ENCODE data around the gene QPCT.
A peak's percentile ranks its signal among the peaks of the same experiment; 100 is the strongest.

DNA sequence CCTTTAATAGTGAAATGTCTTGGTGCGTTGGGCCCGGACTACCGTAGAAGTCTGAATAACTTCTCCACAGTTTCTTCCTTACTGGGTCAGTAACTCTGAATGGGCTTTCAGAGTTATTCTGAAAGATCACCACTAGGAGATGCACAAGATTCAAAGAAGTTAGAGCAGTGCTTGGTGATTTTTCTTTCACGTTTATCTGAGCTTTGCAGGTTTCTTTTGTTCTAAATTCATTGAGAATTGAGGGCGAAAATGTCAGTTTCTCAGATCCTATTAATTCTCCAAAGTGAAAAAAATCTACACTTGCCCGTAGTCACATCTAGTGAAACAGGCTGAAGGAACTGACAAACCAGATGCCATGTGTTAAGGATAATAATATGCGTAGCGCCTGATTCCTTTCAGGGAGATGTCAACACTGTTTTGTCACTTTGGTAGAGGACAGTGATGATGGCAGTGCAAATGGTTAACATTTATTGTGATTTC lies 70.1 kb downstream of the QPCT start:
- peak; percentile 87 to 92 for TF ChIP-seq CTCF (conservative IDR thresholded peaks at IDR 0.05; ENCODE audit: low read depth in 2 of 2)
- no peak for TF ChIP-seq POLR2AphosphoS5 (IDR thresholded peaks at IDR 0.05; ENCODE audit: low read depth)
- no peak for TF ChIP-seq EZH2phosphoT487 (IDR thresholded peaks at IDR 0.05; ENCODE audit: unreplicated experiment)
- TF ChIP-seq, protein P1, sequence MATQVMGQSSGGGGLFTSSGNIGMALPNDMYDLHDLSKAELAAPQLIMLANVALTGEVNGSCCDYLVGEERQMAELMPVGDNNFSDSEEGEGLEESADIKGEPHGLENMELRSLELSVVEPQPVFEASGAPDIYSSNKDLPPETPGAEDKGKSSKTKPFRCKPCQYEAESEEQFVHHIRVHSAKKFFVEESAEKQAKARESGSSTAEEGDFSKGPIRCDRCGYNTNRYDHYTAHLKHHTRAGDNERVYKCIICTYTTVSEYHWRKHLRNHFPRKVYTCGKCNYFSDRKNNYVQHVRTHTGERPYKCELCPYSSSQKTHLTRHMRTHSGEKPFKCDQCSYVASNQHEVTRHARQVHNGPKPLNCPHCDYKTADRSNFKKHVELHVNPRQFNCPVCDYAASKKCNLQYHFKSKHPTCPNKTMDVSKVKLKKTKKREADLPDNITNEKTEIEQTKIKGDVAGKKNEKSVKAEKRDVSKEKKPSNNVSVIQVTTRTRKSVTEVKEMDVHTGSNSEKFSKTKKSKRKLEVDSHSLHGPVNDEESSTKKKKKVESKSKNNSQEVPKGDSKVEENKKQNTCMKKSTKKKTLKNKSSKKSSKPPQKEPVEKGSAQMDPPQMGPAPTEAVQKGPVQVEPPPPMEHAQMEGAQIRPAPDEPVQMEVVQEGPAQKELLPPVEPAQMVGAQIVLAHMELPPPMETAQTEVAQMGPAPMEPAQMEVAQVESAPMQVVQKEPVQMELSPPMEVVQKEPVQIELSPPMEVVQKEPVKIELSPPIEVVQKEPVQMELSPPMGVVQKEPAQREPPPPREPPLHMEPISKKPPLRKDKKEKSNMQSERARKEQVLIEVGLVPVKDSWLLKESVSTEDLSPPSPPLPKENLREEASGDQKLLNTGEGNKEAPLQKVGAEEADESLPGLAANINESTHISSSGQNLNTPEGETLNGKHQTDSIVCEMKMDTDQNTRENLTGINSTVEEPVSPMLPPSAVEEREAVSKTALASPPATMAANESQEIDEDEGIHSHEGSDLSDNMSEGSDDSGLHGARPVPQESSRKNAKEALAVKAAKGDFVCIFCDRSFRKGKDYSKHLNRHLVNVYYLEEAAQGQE (IDR thresholded peaks at IDR 0.05; ENCODE audit: unreplicated experiment), result no peak

All from GM23338 (cell line).